Gastrocnemius medialis (tissue), 4 donors: ENCODE results near the gene SMYD1.

Source experiments
- CTCF ChIP-seq, 5 experiments: fragments of 450-650 bp in 3 of 5; fragments of 200-600 bp in 2 of 5; sonication (generic) in 2 of 5; IDR thresholded peaks in 4 of 5; conservative IDR thresholded peaks in 1 of 5; 1 replicate in 4 of 5; 2 replicates in 1 of 5; pipeline ENCODE4 v1.5.1; 2016 to 2019; ENCODE audit warnings: antibody characterized with exemption in 5 of 5, mild to moderate bottlenecking in 3 of 5, moderate library complexity in 3 of 5
- POLR2A ChIP-seq, 2 donors: fragments of 450-650 bp; IDR thresholded peaks; one replicate each; pipeline ENCODE4 v1.6.1; 2017; ENCODE audit warnings: antibody characterized with exemption in 2 of 2, mild to moderate bottlenecking in 2 of 2, moderate library complexity in 2 of 2

GRCh38 chr2:88032070-88032702 is 35.4 kb upstream of the SMYD1 start:
- TF ChIP-seq CTCF (IDR thresholded peaks at IDR 0.05 in 4 of 5, conservative IDR thresholded peaks at IDR 0.05 in 1 of 5): no peak
- TF ChIP-seq POLR2A (IDR thresholded peaks at IDR 0.05): no peak
